Lower leg skin (tissue), 4 donors: ENCODE measurements around the gene APH1A. TPM values are rescaled to one million over a fixed set of nuclear protein-coding genes. Genes with fewer than 3 reads are reported as not detected.
"Not testable (repeated sequence)": the region's sequence is repeated elsewhere in the genome, so short reads cannot be mapped to it uniquely, and the experiment has no call there.

Source experiments
- DNase-seq, 2 donors: peaks; one replicate each; pipeline ENCODE4 v3.0.0-alpha.2; 2019; ENCODE audit warnings: low spot score in 2 of 2
- H3K4me3 ChIP-seq: fragments of 200-600 bp; sonication (generic); 2 replicates; pipeline ENCODE4 v1.5.1; 2017; ENCODE audit warnings: mild to moderate bottlenecking, low read depth; ENCODE audit not compliant: poor library complexity, severe bottlenecking
- POLR2A ChIP-seq, 2 donors: fragments of 450-650 bp; IDR thresholded peaks; one replicate each; pipeline ENCODE4 v1.6.1; 2016 to 2017; ENCODE audit warnings: antibody characterized with exemption in 2 of 2, mild to moderate bottlenecking in 1 of 2, moderate library complexity in 1 of 2
- WGBS, 2 donors: methylation state at CpG; one replicate each; pipeline ENCODE4 v1.1.5; 2018; 5-methylcytosine and 5-hydroxymethylcytosine counted together
- intact Hi-C: fragments of 100-400 bp; cut with DNase I; formaldehyde crosslinking; loops from one replicate; pipeline ENCODE4 v1.15.0; 2023; ENCODE audit warnings: low total_unique reads
- total RNA-seq, 4 donors: library from RNA; depleted of rRNA; stranded (reverse); fragments of >200 nt; gene quantifications; one replicate each; pipeline ENCODE4 v1.1.0, GENCODE V29; 2016
- TF ChIP-seq, protein P1 (sequence below), 3 donors: fragments of 450-650 bp; IDR thresholded peaks; one replicate each; pipeline ENCODE4 v1.5.1; 2016; ENCODE audit warnings: antibody characterized with exemption in 3 of 3, mild to moderate bottlenecking in 3 of 3, moderate library complexity in 2 of 3

APH1A gene
- total RNA-seq, 4 donors from 2014 or later, result 113 to 139 (median 126) TPM

GRCh38 chr1:150226486-150226885 is 42.3 kb downstream of the APH1A start:
- intact Hi-C loops, result no loop called here
- WGBS, 2 donors, result 87 to 88% methylated on average over 2 of the region's 2 CpGs
- H3K4me3 ChIP-seq, result no peak overlapping the region
- DNase-seq, result no peak
- TF ChIP-seq, protein P1, sequence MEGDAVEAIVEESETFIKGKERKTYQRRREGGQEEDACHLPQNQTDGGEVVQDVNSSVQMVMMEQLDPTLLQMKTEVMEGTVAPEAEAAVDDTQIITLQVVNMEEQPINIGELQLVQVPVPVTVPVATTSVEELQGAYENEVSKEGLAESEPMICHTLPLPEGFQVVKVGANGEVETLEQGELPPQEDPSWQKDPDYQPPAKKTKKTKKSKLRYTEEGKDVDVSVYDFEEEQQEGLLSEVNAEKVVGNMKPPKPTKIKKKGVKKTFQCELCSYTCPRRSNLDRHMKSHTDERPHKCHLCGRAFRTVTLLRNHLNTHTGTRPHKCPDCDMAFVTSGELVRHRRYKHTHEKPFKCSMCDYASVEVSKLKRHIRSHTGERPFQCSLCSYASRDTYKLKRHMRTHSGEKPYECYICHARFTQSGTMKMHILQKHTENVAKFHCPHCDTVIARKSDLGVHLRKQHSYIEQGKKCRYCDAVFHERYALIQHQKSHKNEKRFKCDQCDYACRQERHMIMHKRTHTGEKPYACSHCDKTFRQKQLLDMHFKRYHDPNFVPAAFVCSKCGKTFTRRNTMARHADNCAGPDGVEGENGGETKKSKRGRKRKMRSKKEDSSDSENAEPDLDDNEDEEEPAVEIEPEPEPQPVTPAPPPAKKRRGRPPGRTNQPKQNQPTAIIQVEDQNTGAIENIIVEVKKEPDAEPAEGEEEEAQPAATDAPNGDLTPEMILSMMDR (IDR thresholded peaks at IDR 0.05), result no peak
- no peak for TF ChIP-seq POLR2A (IDR thresholded peaks at IDR 0.05)

DNA sequence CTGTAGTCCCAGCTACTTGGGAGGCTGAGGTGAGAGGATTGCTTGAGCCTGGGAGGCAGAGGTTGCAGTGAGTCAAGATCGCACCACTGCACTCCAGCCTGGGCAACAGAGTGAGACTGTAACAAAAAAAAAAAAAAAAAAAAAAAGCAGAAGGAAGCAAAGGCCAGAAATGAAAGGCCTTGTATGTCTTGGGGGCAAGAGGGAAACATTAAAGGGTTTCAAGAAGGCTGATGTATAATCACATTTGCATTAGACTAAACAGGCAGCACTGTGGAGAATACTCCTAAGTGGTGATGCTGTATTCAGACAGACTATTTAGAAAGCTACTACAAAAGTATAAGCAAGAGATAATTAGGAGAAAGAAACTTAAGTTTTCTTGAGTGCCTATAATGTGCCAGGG is 43.3 kb downstream of the APH1A start:
- H3K4me3 ChIP-seq, result no peak overlapping the region
- intact Hi-C loops, result no loop called here
- TF ChIP-seq POLR2A (IDR thresholded peaks at IDR 0.05), result no peak
- TF ChIP-seq, protein P1 (IDR thresholded peaks at IDR 0.05), result no peak
- WGBS, 2 donors, result 95 to 100% methylated on average over 1 of the region's 1 CpG
- no peak for DNase-seq

DNA sequence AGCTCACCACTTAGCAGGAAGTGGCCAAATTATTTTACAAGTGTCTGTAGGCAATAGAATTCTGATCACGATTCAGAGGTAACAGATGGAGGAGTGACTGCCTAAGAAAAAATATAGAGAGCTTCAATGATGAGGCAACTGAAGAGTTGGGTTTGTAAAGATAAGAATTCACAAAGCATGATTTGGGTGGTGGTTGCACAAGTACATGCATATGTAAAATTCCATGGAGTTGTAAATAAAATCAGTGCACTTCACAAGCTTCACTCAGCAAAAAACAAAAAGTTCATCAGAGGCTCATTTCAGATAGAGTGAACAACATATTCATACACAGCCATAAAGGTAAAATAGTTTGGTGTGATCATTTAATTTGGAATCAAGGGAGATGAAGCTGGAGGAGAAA is 43.8 kb downstream of the APH1A start:
- WGBS, 2 donors, result 90 to 93% methylated on average over 1 of the region's 1 CpG
- intact Hi-C loops, result no loop called here
- DNase-seq, result no peak
- TF ChIP-seq POLR2A (IDR thresholded peaks at IDR 0.05), result no peak
- TF ChIP-seq, protein P1 (IDR thresholded peaks at IDR 0.05), result no peak
- no peak overlapping the region for H3K4me3 ChIP-seq

- no peak overlapping the region for H3K4me3 ChIP-seq
- DNase-seq, result no peak
- TF ChIP-seq POLR2A (IDR thresholded peaks at IDR 0.05), result no peak
- TF ChIP-seq, protein P1 (IDR thresholded peaks at IDR 0.05), result no peak
- 86 to 88% methylated on average over 2 of the region's 2 CpGs for WGBS, 2 donors
- intact Hi-C loops, result no loop called here
Observed at GRCh38 chr1:150221552-150221951, 47.3 kb downstream of the APH1A start.

DNA sequence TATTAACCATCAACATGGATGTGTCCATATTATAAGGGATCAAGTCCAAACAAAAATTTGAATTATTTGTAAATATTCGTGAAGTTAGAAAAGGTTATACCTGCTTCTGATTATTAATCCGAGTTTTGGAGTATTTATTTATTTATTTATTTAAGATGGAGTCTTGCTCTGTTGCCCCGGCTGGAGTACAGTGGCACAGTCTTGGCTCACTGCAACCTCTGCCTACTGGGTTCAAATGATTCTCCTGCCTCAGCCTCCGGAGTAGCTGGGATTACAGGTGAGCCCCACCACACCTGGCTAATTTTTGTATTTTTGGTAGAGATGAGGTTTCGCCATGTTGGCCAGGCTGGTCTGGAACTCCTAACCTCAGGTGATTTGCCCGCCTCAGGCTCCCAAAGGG is 53.0 kb downstream of the APH1A start:
- DNase-seq, intact Hi-C loops, H3K4me3 ChIP-seq: not testable (repeated sequence)
- WGBS, 2 donors, result 94% methylated on average over 6 of the region's 6 CpGs

Other genes with a start within 250 kb of the APH1A start
- 10 to 100 TPM; 27.7 to 30.9 (median 29.3) TPM for gene VPS45, start 201.2 kb downstream of the APH1A start, total RNA-seq
- gene PLEKHO1, start 119.1 kb downstream of the APH1A start, total RNA-seq, result 10 to 100 TPM in 3 of 4 donors, 1 to 10 TPM in 1; 8.7 to 15.4 (median 11.4) TPM
- gene ANP32E, start 32.9 kb downstream of the APH1A start, total RNA-seq, result 10 to 100 TPM; 12.3 to 14.2 (median 13.2) TPM
- 1 to 10 TPM in 1 of 4 donors, under 1 TPM in 3; 0.30 to 1.8 (median 0.51) TPM for gene CA14, start 11.2 kb downstream of the APH1A start, total RNA-seq
- gene C1orf54, start 3.8 kb upstream of the APH1A start, total RNA-seq, result 1 to 10 TPM in 2 of 4 donors, under 1 TPM in 1, not detected in 1; 0.46 to 3.4 (median 3.4) TPM
- gene CIART, start 13.5 kb upstream of the APH1A start, total RNA-seq, result 10 to 100 TPM; 16.1 to 34.8 (median 23.4) TPM
- gene MRPS21, start 24.8 kb upstream of the APH1A start, total RNA-seq, result 10 to 100 TPM; 34.1 to 49.7 (median 38.0) TPM
- 10 to 100 TPM; 28.6 to 45.3 (median 38.1) TPM for gene PRPF3, start 52.5 kb upstream of the APH1A start, total RNA-seq
- 10 to 100 TPM; 18.2 to 23.1 (median 21.1) TPM for gene RPRD2, start 95.1 kb upstream of the APH1A start, total RNA-seq
- gene TARS2, start 218.4 kb upstream of the APH1A start, total RNA-seq, result 10 to 100 TPM in 3 of 4 donors, 1 to 10 TPM in 1; 9.7 to 25.1 (median 16.5) TPM
- gene ECM1, start 239.1 kb upstream of the APH1A start, total RNA-seq, result 100 to 1,000 TPM in 1 of 4 donors, 10 to 100 TPM in 3; 64.1 to 131 (median 86.2) TPM
- gene FALEC, start 246.7 kb upstream of the APH1A start, total RNA-seq, result 1 to 10 TPM in 1 of 4 donors, not detected in 3; 1.1 TPM